Nephron progenitor cell (in vitro differentiated cells): ENCODE results near the gene AIF1.

Experiments used
- DNase-seq: peaks from one replicate; pipeline ENCODE4 v3.0.0; 2021
- H3K27ac Mint-ChIP-seq: 2 replicates; pipeline ENCODE4 v1.8.0; 2021; ENCODE audit warnings: mild to moderate bottlenecking, moderate library complexity, mixed read lengths
- H3K27me3 Mint-ChIP-seq: 2 replicates; pipeline ENCODE4 v1.8.0; 2021; ENCODE audit warnings: mild to moderate bottlenecking, low read depth, mixed read lengths; ENCODE audit not compliant: poor library complexity
- H3K36me3 Mint-ChIP-seq: 2 replicates; pipeline ENCODE4 v1.8.0; 2021; ENCODE audit warnings: low read depth, mixed read lengths
- H3K4me1 Mint-ChIP-seq: 2 replicates; pipeline ENCODE4 v1.8.0; 2021; ENCODE audit warnings: mixed read lengths
- H3K4me3 Mint-ChIP-seq: 2 replicates; pipeline ENCODE4 v1.8.0; 2021; ENCODE audit warnings: mild to moderate bottlenecking, moderate library complexity, mixed read lengths
- H3K9me3 Mint-ChIP-seq: 2 replicates; pipeline ENCODE4 v1.8.0; 2021; ENCODE audit warnings: mild to moderate bottlenecking, moderate library complexity, mixed read lengths
- CTCF ChIP-seq: fragments of 200-600 bp; sonication (generic); IDR thresholded peaks from 2 replicates; pipeline ENCODE4 v1.5.0; 2021; ENCODE audit warnings: antibody characterized with exemption

Gene AIF1

DNA sequence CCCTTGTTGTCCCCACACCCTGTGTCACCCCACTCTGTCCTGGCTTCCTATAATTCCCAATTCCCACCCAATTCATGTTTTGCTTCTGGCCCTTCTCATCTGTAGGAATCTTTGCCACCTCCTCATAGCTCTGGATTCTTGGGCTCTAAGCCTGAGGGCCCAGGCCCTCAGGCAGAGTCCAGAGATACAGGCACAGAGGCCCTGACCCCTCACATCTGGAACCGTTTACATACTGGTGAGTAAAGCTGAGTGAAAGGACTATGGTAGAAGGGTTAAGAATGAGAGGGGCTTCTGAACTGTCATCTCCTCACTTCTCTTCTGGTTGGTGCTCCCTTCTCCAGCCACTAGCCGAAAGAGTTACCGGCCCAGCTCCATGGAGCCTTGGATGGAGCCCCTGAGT is 19.1 kb downstream of the AIF1 start:
- no peak for DNase-seq
- H3K27ac Mint-ChIP-seq, result peak overlapping the region; percentile 75
- H3K4me1 Mint-ChIP-seq, result peaks cover 5% of the 10 kb centered on the region
- H3K36me3 Mint-ChIP-seq, result peaks cover 70% of the 10 kb centered on the region
- H3K9me3 Mint-ChIP-seq, result no peaks in the 10 kb centered on the region
- peaks cover 3% of the 10 kb centered on the region for H3K27me3 Mint-ChIP-seq
- no peak for TF ChIP-seq CTCF
- H3K4me3 Mint-ChIP-seq, result no peak overlapping the region

DNA sequence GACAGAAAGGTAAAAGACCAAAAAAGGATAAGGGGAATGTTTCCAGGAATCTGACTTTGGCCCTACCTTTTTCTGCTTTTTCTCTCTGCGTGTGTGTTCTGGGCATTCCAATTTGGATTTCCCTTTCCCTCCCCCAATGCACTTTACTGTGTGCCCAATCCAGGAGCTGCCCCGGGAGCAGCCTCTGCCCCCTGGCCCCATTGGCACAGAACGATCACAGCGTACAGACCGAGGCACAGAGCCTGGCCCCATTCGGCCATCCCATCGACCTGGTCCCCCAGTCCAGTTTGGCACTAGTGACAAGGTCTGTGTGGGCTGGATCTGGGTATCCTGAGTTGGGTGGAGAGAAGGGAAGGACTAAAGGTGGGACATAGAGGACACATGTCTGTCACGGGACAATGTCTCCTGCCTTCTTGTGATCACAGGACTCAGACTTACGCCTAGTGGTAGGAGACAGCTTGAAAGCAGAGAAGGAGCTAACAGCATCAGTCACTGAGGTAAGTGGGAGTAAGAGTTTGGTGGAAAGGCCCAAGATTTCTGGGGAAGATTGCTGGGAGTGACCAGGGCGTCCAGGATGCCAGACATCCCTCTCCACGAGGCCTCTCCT is 20.0 kb downstream of the AIF1 start:
- Mint-ChIP-seq H3K27ac (peak overlapping the region; percentile 72), H3K9me3 (no peaks in the 10 kb centered on the region), H3K4me3 (no peak overlapping the region), H3K4me1 (peaks cover 5% of the 10 kb centered on the region), H3K36me3 (peaks cover 66% of the 10 kb centered on the region), H3K27me3 (peaks cover 3% of the 10 kb centered on the region)
- DNase-seq, result no peak
- no peak for TF ChIP-seq CTCF

- Mint-ChIP-seq H3K4me1 (peaks cover 5% of the 10 kb centered on the region), H3K9me3 (no peaks in the 10 kb centered on the region), H3K27ac (peak overlapping the region; percentile 66), H3K4me3 (no peak overlapping the region), H3K36me3 (peaks cover 71% of the 10 kb centered on the region), H3K27me3 (peaks cover 3% of the 10 kb centered on the region)
- no peak for DNase-seq
- TF ChIP-seq CTCF, result no peak
Measured at GRCh38 chr6:31636698-31637596, 21.9 kb downstream of the AIF1 start.

- TF ChIP-seq CTCF, result no peak
- H3K27ac Mint-ChIP-seq, result peak overlapping the region; percentile 86
- peaks cover 2% of the 10 kb centered on the region for H3K4me1 Mint-ChIP-seq
- no peak for DNase-seq
- H3K4me3 Mint-ChIP-seq, result no peak overlapping the region
- peaks cover 3% of the 10 kb centered on the region for H3K27me3 Mint-ChIP-seq
- H3K9me3 Mint-ChIP-seq, result no peaks in the 10 kb centered on the region
- H3K36me3 Mint-ChIP-seq, result peaks cover 60% of the 10 kb centered on the region
Measured at GRCh38 chr6:31639043-31639442, 24.0 kb downstream of the AIF1 start.

GRCh38 chr6:31639449-31639861 is 24.4 kb downstream of the AIF1 start:
- no peak for TF ChIP-seq CTCF
- Mint-ChIP-seq H3K4me1 (no peaks in the 10 kb centered on the region), H3K27ac (peak overlapping the region; percentile 83), H3K27me3 (peaks cover 3% of the 10 kb centered on the region), H3K9me3 (no peaks in the 10 kb centered on the region), H3K36me3 (peaks cover 59% of the 10 kb centered on the region), H3K4me3 (no peak overlapping the region)
- DNase-seq, result no peak
